GM23338 (cell line): Measurements from ENCODE around the gene UBXN11. TPM values are rescaled to one million over a fixed set of nuclear protein-coding genes. Genes with fewer than 3 reads are reported as not detected.

Experiments used
- ATAC-seq: fragments of 200-7000 bp; cut with Tn5 transposase; 3 replicates; pipeline ENCODE4 v1.9.1; 2020
- DNase-seq: peaks from one replicate; pipeline ENCODE4 v3.0.0-alpha.2; 2015; ENCODE audit warnings: low spot score
- H2AFZ ChIP-seq: fragments of 200-600 bp; sonication (generic); 2 replicates; pipeline ENCODE4 v1.8.0; 2016; ENCODE audit warnings: antibody characterized with exemption, mild to moderate bottlenecking, moderate library complexity
- H3F3A ChIP-seq: fragments of 200-600 bp; sonication (generic); replicated peaks from 2 replicates; pipeline ENCODE4 v1.8.0; 2017; ENCODE audit warnings: antibody characterized with exemption, mixed run types, low read depth
- H3K27ac ChIP-seq: fragments of 200-600 bp; sonication (generic); 2 replicates; pipeline ENCODE4 v1.6.1; 2016; ENCODE audit warnings: low read depth
- H3K27me3 ChIP-seq: fragments of 200-600 bp; sonication (generic); 2 replicates; pipeline ENCODE4 v1.8.0; 2016; ENCODE audit warnings: mild to moderate bottlenecking, mixed run types, moderate library complexity; ENCODE audit not compliant: insufficient read depth
- H3K36me3 ChIP-seq: fragments of 200-600 bp; sonication (generic); 2 replicates; pipeline ENCODE4 v1.8.0; 2016; ENCODE audit warnings: mild to moderate bottlenecking; ENCODE audit not compliant: insufficient read depth
- H3K4me1 ChIP-seq: fragments of 200-600 bp; sonication (generic); 2 replicates; pipeline ENCODE4 v1.8.0; 2016; ENCODE audit warnings: mild to moderate bottlenecking, moderate library complexity; ENCODE audit not compliant: insufficient read depth
- H3K4me2 ChIP-seq: fragments of 200-600 bp; sonication (generic); 2 replicates; pipeline ENCODE4 v1.7.1; 2017; ENCODE audit warnings: mixed run types
- H3K4me3 ChIP-seq: fragments of 200-600 bp; sonication (generic); 2 replicates; pipeline ENCODE4 v1.6.1; 2016; ENCODE audit warnings: mixed run types
- H3K79me2 ChIP-seq: fragments of 200-600 bp; sonication (generic); replicated peaks from 2 replicates; pipeline ENCODE4 v1.8.0; 2017; ENCODE audit warnings: mild to moderate bottlenecking; ENCODE audit not compliant: insufficient read depth
- H3K9me2 ChIP-seq: fragments of 200-600 bp; sonication (generic); 2 replicates; pipeline ENCODE4 v1.8.0; 2017; ENCODE audit not compliant: insufficient read depth
- H4K20me1 ChIP-seq: fragments of 200-600 bp; sonication (generic); replicated peaks from 2 replicates; pipeline ENCODE4 v1.8.0; 2017; ENCODE audit warnings: mild to moderate bottlenecking; ENCODE audit not compliant: insufficient read depth
- H3K27ac Mint-ChIP-seq: 2 replicates; pipeline ENCODE4 v1.8.0; 2020; ENCODE audit warnings: inconsistent platforms, mild to moderate bottlenecking, moderate library complexity, mixed read lengths
- H3K27me3 Mint-ChIP-seq: 3 replicates; pipeline ENCODE4 v1.8.0; 2022; ENCODE audit warnings: low read depth, mild to moderate bottlenecking, moderate library complexity, mixed read lengths, inconsistent platforms; ENCODE audit not compliant: insufficient read depth, poor library complexity
- H3K36me3 Mint-ChIP-seq: 3 replicates; pipeline ENCODE4 v1.8.0; 2021; ENCODE audit warnings: low read depth, mild to moderate bottlenecking, inconsistent platforms, moderate library complexity, mixed read lengths
- H3K4me1 Mint-ChIP-seq: 3 replicates; pipeline ENCODE4 v1.8.0; 2020; ENCODE audit warnings: mild to moderate bottlenecking, inconsistent platforms, mixed read lengths
- H3K4me3 Mint-ChIP-seq: 3 replicates; pipeline ENCODE4 v1.8.0; 2021; ENCODE audit warnings: moderate library complexity, mild to moderate bottlenecking, inconsistent platforms, mixed read lengths
- H3K9me3 Mint-ChIP-seq: 3 replicates; pipeline ENCODE4 v1.8.0; 2020; ENCODE audit warnings: moderate library complexity, mild to moderate bottlenecking, inconsistent platforms, mixed read lengths
- CREB1 ChIP-seq: fragments of 250-450 bp; sonication (Bioruptor Pico); IDR thresholded peaks from 2 replicates; pipeline ENCODE4 v1.5.0; 2020; ENCODE audit warnings: low read depth, mild to moderate bottlenecking, moderate library complexity
- CTCF ChIP-seq, 2 experiments: fragments of 200-600 bp in 1 of 2; sonication (generic) in 1 of 2; conservative IDR thresholded peaks; 2 replicates each; pipeline versions ENCODE4 v1.5.1 to v1.6.1; 2016 to 2017; ENCODE audit warnings: antibody characterized with exemption in 2 of 2, low read depth in 2 of 2, mild to moderate bottlenecking in 2 of 2, moderate library complexity in 1 of 2
- EZH2 ChIP-seq: fragments of 200-600 bp; sonication (generic); IDR thresholded peaks from one replicate; pipeline ENCODE4 v1.8.0; 2017; ENCODE audit warnings: antibody characterized with exemption, mild to moderate bottlenecking, low read depth; ENCODE audit not compliant: unreplicated experiment
- EZH2phosphoT487 ChIP-seq: fragments of 200-600 bp; sonication (generic); IDR thresholded peaks from one replicate; pipeline ENCODE4 v1.8.1; 2018; ENCODE audit warnings: antibody characterized with exemption; ENCODE audit not compliant: unreplicated experiment
- JUNB ChIP-seq: IDR thresholded peaks from one replicate; pipeline ENCODE4 v1.6.1; 2016; ENCODE audit warnings: antibody characterized with exemption; ENCODE audit not compliant: unreplicated experiment
- REST ChIP-seq: IDR thresholded peaks from one replicate; pipeline ENCODE4 v1.6.1; 2018; ENCODE audit warnings: antibody characterized with exemption; ENCODE audit not compliant: unreplicated experiment
- STAT1 ChIP-seq: IDR thresholded peaks from one replicate; pipeline ENCODE4 v1.6.1; 2016; ENCODE audit warnings: antibody characterized with exemption; ENCODE audit not compliant: unreplicated experiment
- ZNF114 ChIP-seq: fragments of 250-450 bp; sonication (Bioruptor Pico); IDR thresholded peaks from 2 replicates; pipeline ENCODE4 v1.5.0; 2020; ENCODE audit warnings: mild to moderate bottlenecking, moderate library complexity
- ZNF462 ChIP-seq: fragments of 250-450 bp; sonication (Bioruptor Pico); IDR thresholded peaks from 2 replicates; pipeline ENCODE4 v1.5.0; 2020; ENCODE audit warnings: mild to moderate bottlenecking, moderate library complexity
- polyA plus RNA-seq: library from polyadenylated mRNA; unstranded; fragments of >200 nt; fragmentation: Nextera tagmentation; extraction: Ambion mirVana; gene quantifications from 2 replicates; pipeline ENCODE4 v1.2.1, GENCODE V29; 2016
- total RNA-seq: library from RNA; depleted of rRNA; stranded (reverse); fragments of >200 nt; shearing (Covaris generic); gene quantifications from 2 replicates; pipeline ENCODE4 v1.2.3, GENCODE V29; 2014

Gene UBXN11
- total and polyA plus RNA-seq, 2 experiments from 2014 or later: 8.0 to 8.3 TPM

GRCh38 chr1:26349188-26349876, 42.9 kb upstream of the UBXN11 start (continued):
- no peak for TF ChIP-seq CTCF (conservative IDR thresholded peaks at IDR 0.05; ENCODE audit: low read depth in 2 of 2)

GRCh38 chr1:26346274-26347033, 40.0 kb upstream of the UBXN11 start:
- no peaks in the 10 kb centered on the region for H3K9me2 ChIP-seq
- H3K27me3 ChIP-seq: no peaks in the 10 kb centered on the region
- no peaks in the 10 kb centered on the region for H3K9me3 Mint-ChIP-seq
- H3K79me2 ChIP-seq: no peaks in the 10 kb centered on the region
- no peak overlapping the region for H3K27ac ChIP-seq
- H3K4me1 ChIP-seq: peaks cover 16% of the 10 kb centered on the region
- no peaks in the 10 kb centered on the region for H3K36me3 ChIP-seq
- H3F3A ChIP-seq: no peaks in the 10 kb centered on the region; the same call in 1 of the 2 replicates
- no peaks in the 10 kb centered on the region for H3K36me3 Mint-ChIP-seq
- DNase-seq (no peak), ATAC-seq (no peak)
- peaks cover 21% of the 10 kb centered on the region for H3K27me3 Mint-ChIP-seq
- H2AFZ ChIP-seq: no peak overlapping the region
- no peak overlapping the region for H3K4me2 ChIP-seq
- H3K27ac Mint-ChIP-seq: no peak overlapping the region
- H3K4me1 Mint-ChIP-seq: peaks cover 19% of the 10 kb centered on the region
- no peaks in the 10 kb centered on the region for H4K20me1 ChIP-seq
- no peak overlapping the region for H3K4me3 Mint-ChIP-seq
- no peak overlapping the region for H3K4me3 ChIP-seq
- TF ChIP-seq EZH2phosphoT487 (no peak), REST (no peak), ZNF114 (CRISPR knock-in tag) (no peak), ZNF462 (no peak), EZH2 (no peak), CREB1 (CRISPR knock-in tag) (no peak), CTCF (conservative IDR thresholded peaks at IDR 0.05; ENCODE audit: low read depth in 2 of 2) (no peak), STAT1 (no peak), JUNB (no peak)
